ENCODE data around the gene ACSM6.

ACSM6 gene, protein sequence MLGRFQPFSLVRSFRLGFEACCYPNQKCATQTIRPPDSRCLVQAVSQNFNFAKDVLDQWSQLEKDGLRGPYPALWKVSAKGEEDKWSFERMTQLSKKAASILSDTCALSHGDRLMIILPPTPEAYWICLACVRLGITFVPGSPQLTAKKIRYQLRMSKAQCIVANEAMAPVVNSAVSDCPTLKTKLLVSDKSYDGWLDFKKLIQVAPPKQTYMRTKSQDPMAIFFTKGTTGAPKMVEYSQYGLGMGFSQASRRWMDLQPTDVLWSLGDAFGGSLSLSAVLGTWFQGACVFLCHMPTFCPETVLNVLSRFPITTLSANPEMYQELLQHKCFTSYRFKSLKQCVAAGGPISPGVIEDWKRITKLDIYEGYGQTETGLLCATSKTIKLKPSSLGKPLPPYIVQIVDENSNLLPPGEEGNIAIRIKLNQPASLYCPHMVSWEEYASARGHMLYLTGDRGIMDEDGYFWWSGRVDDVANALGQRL

DNA sequence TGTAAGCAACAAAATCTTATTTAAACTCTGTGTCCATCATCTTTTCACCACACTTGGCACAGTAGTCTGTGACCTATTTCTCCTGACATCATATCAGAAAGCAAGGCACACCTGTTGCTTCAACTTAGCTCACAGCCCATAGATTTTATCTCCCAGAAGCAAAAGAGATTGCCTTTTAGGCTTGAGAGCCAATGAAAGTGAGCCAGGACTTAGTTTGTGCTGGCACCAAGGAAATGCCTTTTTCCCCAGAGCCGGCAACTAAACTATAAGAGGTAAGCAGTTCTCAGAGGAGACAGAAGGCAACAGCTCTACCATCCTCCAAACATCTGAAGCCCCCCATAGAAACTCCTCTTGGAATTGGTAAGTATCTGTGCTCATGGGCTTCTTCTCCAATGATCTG lies at the start of gene ACSM6:
Gene ACSM6 (plus strand): TSS at position 295 of the 400 bp plus-strand sequence. CDS start 248 bp downstream, outside the sequence.
- TF ChIP-seq, protein P1, sequence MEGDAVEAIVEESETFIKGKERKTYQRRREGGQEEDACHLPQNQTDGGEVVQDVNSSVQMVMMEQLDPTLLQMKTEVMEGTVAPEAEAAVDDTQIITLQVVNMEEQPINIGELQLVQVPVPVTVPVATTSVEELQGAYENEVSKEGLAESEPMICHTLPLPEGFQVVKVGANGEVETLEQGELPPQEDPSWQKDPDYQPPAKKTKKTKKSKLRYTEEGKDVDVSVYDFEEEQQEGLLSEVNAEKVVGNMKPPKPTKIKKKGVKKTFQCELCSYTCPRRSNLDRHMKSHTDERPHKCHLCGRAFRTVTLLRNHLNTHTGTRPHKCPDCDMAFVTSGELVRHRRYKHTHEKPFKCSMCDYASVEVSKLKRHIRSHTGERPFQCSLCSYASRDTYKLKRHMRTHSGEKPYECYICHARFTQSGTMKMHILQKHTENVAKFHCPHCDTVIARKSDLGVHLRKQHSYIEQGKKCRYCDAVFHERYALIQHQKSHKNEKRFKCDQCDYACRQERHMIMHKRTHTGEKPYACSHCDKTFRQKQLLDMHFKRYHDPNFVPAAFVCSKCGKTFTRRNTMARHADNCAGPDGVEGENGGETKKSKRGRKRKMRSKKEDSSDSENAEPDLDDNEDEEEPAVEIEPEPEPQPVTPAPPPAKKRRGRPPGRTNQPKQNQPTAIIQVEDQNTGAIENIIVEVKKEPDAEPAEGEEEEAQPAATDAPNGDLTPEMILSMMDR (IDR thresholded peaks at IDR 0.05; ENCODE audit: control insufficient read depth, insufficient read depth, low read depth, low read length, missing control alignments), result no peak
- DNase-seq (ENCODE audit: low read depth), result no peak
- no peak within 1 kb of the TSS for H3K4me3 ChIP-seq (ENCODE audit: control insufficient read depth, low read depth, low read length)

DNA sequence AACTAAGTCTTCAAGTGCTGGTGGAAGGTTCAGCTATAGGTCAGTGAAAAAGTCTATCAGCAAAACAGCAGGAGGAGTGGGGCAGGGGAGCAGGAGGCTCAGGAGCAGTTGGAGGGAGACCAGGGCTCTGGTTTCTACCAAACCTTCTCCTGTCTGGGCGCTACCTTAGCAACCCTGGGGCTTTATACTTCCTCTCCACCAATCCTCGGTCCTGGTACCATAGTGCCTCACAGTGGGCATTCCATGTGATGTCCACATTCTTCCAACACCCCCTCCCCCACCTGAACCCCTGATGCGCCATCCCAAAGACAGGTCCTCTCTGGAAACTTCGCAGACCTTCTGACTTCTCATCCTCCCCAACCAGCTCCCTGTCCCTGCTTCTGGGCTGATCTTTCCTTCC lies 25.3 kb upstream of the ACSM6 start:
- no peak for DNase-seq (ENCODE audit: low read depth)
- H3K4me3 ChIP-seq (ENCODE audit: control insufficient read depth, low read depth, low read length), result no peak overlapping the region
- TF ChIP-seq, protein P1 (IDR thresholded peaks at IDR 0.05; ENCODE audit: control insufficient read depth, insufficient read depth, low read depth, low read length, missing control alignments), result no peak

DNA sequence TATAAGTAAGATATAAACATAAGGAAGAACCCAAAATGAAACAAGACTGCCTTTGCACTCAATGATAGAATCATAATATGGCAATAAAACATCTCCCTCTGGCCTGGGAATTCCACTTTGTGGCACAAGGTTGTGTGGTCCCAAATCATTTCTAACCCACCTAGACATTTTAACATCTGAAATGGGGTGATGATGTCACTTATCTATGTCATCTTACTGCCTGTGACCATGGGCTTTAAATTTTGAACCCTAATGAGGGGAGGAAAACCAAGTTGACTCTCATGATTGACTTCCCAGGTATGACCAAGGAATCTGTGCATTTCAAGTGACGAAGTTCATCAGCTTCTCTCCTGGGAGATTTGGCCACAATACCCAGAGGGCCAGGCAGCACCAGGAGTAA lies 24.5 kb upstream of the ACSM6 start:
- no peak for DNase-seq (ENCODE audit: low read depth)
- TF ChIP-seq, protein P1 (IDR thresholded peaks at IDR 0.05; ENCODE audit: control insufficient read depth, insufficient read depth, low read depth, low read length, missing control alignments), result no peak
- no peak overlapping the region for H3K4me3 ChIP-seq (ENCODE audit: control insufficient read depth, low read depth, low read length)

DNA sequence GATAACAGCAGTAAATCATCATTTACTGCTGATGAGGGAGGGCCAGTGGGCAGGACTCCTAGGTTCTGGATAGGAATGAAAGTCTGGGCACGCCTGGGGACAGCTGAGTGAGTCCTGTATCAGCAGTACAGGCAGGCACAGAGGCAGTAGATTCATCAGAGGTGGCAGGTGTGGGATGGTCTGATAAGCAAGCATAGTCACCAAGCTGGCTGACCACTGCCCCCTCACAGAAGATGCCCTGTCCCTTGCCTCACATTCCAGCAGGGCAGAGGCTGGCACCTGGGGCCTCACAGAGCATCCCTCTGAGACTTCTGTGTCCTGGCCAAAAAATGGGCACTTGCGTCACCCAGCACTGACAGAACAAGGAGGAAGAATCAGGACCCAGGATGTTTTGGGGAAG lies 23.2 kb upstream of the ACSM6 start:
- TF ChIP-seq, protein P1 (IDR thresholded peaks at IDR 0.05; ENCODE audit: control insufficient read depth, insufficient read depth, low read depth, low read length, missing control alignments), result no peak
- DNase-seq (ENCODE audit: low read depth), result no peak
- H3K4me3 ChIP-seq (ENCODE audit: control insufficient read depth, low read depth, low read length), result no peak overlapping the region

DNA sequence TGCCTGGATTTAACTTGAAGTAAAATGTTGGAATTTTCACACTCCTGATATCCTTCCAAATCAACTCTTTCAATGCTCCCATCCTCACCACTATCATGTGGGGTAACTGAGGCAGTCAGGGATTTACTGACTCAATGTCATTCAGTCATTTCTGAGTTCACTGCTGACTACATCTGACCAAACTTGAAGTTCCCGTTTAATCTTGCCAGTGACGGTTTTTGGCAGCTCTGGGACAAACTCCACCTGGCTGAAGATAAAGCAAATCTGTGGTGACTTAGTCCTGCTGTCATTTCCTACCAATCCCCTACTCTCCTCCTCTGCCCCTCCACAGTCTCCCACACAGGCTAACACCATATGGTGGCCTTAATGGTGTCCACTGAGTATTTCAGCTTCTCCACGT lies 22.7 kb upstream of the ACSM6 start:
- DNase-seq (ENCODE audit: low read depth), result no peak

DNA sequence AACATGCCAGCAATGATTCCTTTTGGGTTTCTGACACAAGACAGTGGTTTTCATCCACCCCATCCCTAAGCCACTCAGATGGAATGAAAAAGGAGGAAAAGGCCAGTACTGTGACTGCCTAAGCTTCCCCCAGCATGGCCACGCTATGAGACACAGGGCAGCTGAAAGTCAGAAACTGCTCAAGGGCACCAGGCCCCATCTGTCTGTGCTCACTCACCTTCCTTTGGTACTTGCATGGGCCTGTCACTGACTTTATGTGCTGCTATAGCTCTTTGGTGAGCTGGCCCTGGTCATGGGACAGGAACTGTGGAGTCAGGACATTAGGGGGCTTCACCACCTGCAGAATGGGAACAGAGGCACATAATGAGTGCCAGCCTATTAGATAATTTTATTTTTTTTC lies 21.2 kb upstream of the ACSM6 start:
- no peak for DNase-seq (ENCODE audit: low read depth)
- no peak overlapping the region for H3K4me3 ChIP-seq (ENCODE audit: control insufficient read depth, low read depth, low read length)
- TF ChIP-seq, protein P1 (IDR thresholded peaks at IDR 0.05; ENCODE audit: control insufficient read depth, insufficient read depth, low read depth, low read length, missing control alignments), result no peak

More for the DNA sequence above, 22.7 kb upstream of the ACSM6 start:
- H3K4me3 ChIP-seq (ENCODE audit: control insufficient read depth, low read depth, low read length), result no peak overlapping the region
- TF ChIP-seq, protein P1 (IDR thresholded peaks at IDR 0.05; ENCODE audit: control insufficient read depth, insufficient read depth, low read depth, low read length, missing control alignments), result no peak
